Ascending aorta (tissue), 2 donors: Measurements from ENCODE around the gene MRPL54. TPM values are rescaled to one million over a fixed set of nuclear protein-coding genes. Genes with fewer than 3 reads are reported as not detected.

Experiments
- DNase-seq, 2 donors: peaks; one replicate each; pipeline ENCODE4 v3.0.0-alpha.2; 2019; ENCODE audit warnings: low spot score in 2 of 2
- H3K27ac ChIP-seq, 2 donors: fragments of 200-600 bp; sonication (generic); one replicate each; pipeline ENCODE4 v1.5.1; 2016 to 2017; ENCODE audit warnings: mild to moderate bottlenecking in 1 of 2
- H3K27me3 ChIP-seq: fragments of 200-600 bp; sonication (generic); one replicate; pipeline ENCODE4 v1.5.1; 2017
- H3K36me3 ChIP-seq, 2 donors: fragments of 200-600 bp; sonication (generic); one replicate each; pipeline ENCODE4 v1.5.1; 2016
- H3K4me1 ChIP-seq, 2 donors: fragments of 200-600 bp; sonication (generic); one replicate each; pipeline ENCODE4 v1.5.1; 2016 to 2017; ENCODE audit warnings: mild to moderate bottlenecking in 1 of 2
- H3K4me3 ChIP-seq, 2 donors: fragments of 200-600 bp; sonication (generic); one replicate each; pipeline ENCODE4 v1.5.1; 2016 to 2017; ENCODE audit warnings: mild to moderate bottlenecking in 1 of 2
- H3K9me3 ChIP-seq, 2 donors: fragments of 200-600 bp; sonication (generic); one replicate each; pipeline ENCODE4 v1.5.1; 2016
- intact Hi-C: fragments of 100-400 bp; cut with DNase I; formaldehyde crosslinking; loops from one replicate; pipeline ENCODE4 v1.15.1; 2023
- total RNA-seq: library from RNA; depleted of rRNA; stranded (reverse); fragments of >200 nt; gene quantifications from one replicate; pipeline ENCODE4 v1.1.0, GENCODE V29; 2016
- TF ChIP-seq, protein P1 (sequence below), 3 experiments: fragments of 200-600 bp in 2 of 3; fragments of 450-650 bp in 1 of 3; sonication (generic) in 2 of 3; IDR thresholded peaks; one replicate each; pipeline ENCODE4 v1.5.1; 2016 to 2019; ENCODE audit warnings: antibody characterized with exemption in 3 of 3, mild to moderate bottlenecking in 1 of 3, moderate library complexity in 1 of 3

MRPL54 gene
- total RNA-seq, 1 donor from 2014 or later, result 34.9 TPM

DNA sequence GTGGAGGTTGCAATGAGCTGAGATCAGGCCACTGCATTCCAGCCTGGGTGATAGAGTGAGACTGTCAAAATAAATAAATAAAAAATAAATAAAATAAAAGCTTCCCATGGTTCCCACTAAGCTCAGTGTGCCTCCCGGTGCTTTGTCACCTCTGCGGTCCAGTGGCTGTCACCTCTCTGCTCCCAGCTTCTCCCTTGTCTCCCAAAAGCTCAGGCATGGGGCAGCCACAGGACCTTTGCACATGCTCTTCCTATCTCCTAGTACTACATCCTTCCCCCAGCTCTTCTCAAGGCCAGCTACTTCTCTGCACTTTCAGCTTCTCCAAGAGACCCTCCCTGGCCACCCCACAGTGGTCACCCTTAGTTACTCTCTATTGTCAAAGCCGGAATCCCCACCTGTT lies 31.3 kb downstream of the MRPL54 start:
- Histone ChIP-seq H3K27ac (no peak overlapping the region), H3K36me3 (no peaks in the 10 kb centered on the region), H3K9me3 (peaks cover 0 to 12% of the 10 kb centered on the region in 2 donors), H3K4me3 (no peak overlapping the region), H3K27me3 (no peaks in the 10 kb centered on the region), H3K4me1 (no peaks in the 10 kb centered on the region)
- DNase-seq, result no peak
- TF ChIP-seq, protein P1, sequence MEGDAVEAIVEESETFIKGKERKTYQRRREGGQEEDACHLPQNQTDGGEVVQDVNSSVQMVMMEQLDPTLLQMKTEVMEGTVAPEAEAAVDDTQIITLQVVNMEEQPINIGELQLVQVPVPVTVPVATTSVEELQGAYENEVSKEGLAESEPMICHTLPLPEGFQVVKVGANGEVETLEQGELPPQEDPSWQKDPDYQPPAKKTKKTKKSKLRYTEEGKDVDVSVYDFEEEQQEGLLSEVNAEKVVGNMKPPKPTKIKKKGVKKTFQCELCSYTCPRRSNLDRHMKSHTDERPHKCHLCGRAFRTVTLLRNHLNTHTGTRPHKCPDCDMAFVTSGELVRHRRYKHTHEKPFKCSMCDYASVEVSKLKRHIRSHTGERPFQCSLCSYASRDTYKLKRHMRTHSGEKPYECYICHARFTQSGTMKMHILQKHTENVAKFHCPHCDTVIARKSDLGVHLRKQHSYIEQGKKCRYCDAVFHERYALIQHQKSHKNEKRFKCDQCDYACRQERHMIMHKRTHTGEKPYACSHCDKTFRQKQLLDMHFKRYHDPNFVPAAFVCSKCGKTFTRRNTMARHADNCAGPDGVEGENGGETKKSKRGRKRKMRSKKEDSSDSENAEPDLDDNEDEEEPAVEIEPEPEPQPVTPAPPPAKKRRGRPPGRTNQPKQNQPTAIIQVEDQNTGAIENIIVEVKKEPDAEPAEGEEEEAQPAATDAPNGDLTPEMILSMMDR (IDR thresholded peaks at IDR 0.05), result no peak
- intact Hi-C loops, result no loop called here

DNA sequence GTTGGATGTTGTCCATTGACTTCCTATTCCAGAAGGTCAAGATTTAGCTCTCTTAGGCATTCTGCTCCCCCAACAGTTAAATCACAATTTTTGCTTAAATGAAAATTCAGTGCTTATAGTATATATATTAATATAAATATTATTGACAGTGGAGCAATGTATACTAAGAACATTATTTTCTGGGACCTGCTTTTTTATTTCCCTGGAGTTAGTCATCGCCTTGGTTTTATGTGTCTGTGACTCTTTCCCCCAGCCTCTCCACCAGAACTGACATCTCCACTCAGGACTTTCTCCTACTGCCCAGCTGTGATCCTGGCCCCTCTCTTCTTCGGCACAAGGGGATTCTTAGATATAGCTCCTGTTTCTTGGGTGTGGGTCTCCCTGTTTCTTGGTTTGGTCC lies 33.9 kb downstream of the MRPL54 start:
- Histone ChIP-seq H3K4me1 (no peaks in the 10 kb centered on the region), H3K27ac (no peak overlapping the region), H3K4me3 (no peak overlapping the region), H3K9me3 (peaks cover 0 to 12% of the 10 kb centered on the region in 2 donors), H3K27me3 (no peaks in the 10 kb centered on the region), H3K36me3 (no peaks in the 10 kb centered on the region)
- TF ChIP-seq, protein P1 (IDR thresholded peaks at IDR 0.05), result no peak
- intact Hi-C loops, result no loop called here
- no peak for DNase-seq

DNA sequence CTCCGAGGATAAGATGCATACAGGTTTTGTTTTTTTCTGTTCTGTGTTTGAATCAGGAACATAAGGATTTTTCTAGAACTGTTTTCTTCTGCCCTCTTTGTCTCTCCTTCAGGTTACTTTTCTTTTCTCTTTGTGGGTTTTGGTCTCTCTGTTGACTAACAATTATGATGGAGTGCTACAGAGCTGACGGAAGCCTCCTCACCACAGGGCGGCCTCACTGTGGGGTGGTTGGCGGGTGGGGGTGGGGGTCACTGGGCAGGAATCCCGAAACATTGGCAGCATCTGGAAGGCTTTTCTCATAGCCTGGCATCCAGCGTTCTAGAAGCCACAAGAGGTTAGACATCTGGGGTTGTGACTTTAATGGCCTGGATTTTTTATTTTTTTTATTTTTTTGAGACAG lies 35.7 kb downstream of the MRPL54 start:
- DNase-seq, result no peak
- Histone ChIP-seq H3K4me1 (no peaks in the 10 kb centered on the region), H3K27me3 (no peaks in the 10 kb centered on the region), H3K9me3 (peaks cover 0 to 12% of the 10 kb centered on the region in 2 donors), H3K27ac (no peak overlapping the region), H3K4me3 (no peak overlapping the region), H3K36me3 (no peaks in the 10 kb centered on the region)
- intact Hi-C loops, result no loop called here
- TF ChIP-seq, protein P1 (IDR thresholded peaks at IDR 0.05), result no peak

DNA sequence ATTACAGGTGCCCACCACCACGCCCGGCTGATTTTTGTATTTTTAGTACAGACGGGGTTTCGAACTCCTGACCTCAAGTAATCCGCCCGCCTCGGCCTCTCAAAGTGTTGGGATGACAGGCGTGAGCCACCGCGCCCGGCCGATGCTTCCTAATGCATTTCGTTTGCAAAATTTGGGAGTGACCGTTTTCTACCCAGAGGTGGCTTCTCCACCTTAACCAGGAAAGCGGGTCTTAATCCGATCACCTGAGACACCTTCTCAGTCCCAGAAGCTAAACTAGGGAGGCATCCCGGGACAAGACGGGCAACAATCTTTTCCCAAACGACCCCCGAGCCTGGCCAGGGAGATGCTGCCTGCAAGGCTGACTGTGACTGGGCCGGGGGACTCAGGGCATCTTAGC lies 38.5 kb downstream of the MRPL54 start:
- Histone ChIP-seq H3K9me3 (peaks cover 0 to 12% of the 10 kb centered on the region in 2 donors), H3K36me3 (no peaks in the 10 kb centered on the region), H3K4me1 (no peaks in the 10 kb centered on the region), H3K4me3 (peak overlapping the region in 1 of 2 donors; percentile 29), H3K27ac (no peak overlapping the region), H3K27me3 (no peaks in the 10 kb centered on the region)
- TF ChIP-seq, protein P1 (IDR thresholded peaks at IDR 0.05), result no peak
- no peak for DNase-seq
- intact Hi-C loops, result no loop called here

DNA sequence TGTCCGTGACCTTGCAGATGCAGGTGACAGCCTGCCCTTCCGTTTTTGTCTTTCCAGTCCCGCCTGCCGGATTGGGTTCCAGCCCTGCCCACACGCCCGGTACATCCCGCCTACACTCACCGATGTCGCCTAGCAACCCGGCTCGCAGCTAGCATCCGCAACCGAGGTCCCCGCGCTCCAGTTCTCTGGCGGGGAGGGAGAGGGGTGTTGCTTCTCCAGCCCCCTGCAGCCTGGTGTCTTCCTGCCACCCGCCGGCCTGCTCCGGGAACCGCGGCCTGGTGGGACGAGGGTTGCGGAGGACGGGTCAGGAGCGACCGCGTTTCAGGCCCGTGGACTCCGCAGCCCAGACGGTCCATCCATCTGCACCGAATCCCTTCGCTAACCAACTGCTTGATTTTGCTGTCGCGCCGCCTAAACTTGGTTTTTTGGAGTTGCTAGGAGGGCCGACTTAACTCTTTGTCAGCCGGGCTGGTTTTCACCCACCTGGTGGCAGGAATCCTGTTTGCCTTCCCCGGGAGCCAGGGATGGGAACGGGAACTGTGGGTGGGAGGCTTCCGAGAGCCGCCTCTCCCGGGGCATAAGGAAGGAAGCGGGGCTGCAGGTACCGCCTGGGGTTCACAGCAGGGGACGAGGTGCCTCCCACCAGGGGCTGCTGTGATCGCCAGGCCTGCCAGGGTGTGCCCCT lies 39.1 kb downstream of the MRPL54 start:
- intact Hi-C loops, result no loop called here
- no peak overlapping the region for H3K27ac ChIP-seq
- H3K9me3 ChIP-seq, result peaks cover 0 to 9% of the 10 kb centered on the region in 2 donors
- TF ChIP-seq, protein P1 (IDR thresholded peaks at IDR 0.05), result no peak
- DNase-seq, result no peak
- H3K27me3 ChIP-seq, result no peaks in the 10 kb centered on the region
- H3K4me1 ChIP-seq, result no peaks in the 10 kb centered on the region
- peak overlapping the region in 1 of 2 donors; percentile 29 for H3K4me3 ChIP-seq
- no peaks in the 10 kb centered on the region for H3K36me3 ChIP-seq
